Right atrium auricular region (tissue), 2 donors: ENCODE measurements around the gene MAGEA12. TPM values are rescaled to one million over a fixed set of nuclear protein-coding genes. Genes with fewer than 3 reads are reported as not detected.
A peak's percentile ranks its signal among the peaks of the same experiment; 100 is the strongest.
"Not testable (repeated sequence)": the region's sequence is repeated elsewhere in the genome, so short reads cannot be mapped to it uniquely, and the experiment has no call there.

Source experiments
- DNase-seq: peaks from one replicate; pipeline ENCODE4 v3.0.0-alpha.2; 2019; ENCODE audit warnings: low spot score
- H3K27ac ChIP-seq, 2 donors: fragments of 200-600 bp; sonication (generic); 1 replicate in 1 of 2; 2 replicates in 1 of 2; pipeline ENCODE4 v1.5.1; 2016 to 2019
- H3K27me3 ChIP-seq, 2 donors: fragments of 200-600 bp; sonication (generic); one replicate each; pipeline versions ENCODE4 v1.5.1 to v1.6.0; 2017 to 2019
- H3K36me3 ChIP-seq: fragments of 200-600 bp; sonication (generic); one replicate; pipeline ENCODE4 v1.5.1; 2016
- H3K4me1 ChIP-seq, 2 donors: fragments of 200-600 bp; sonication (generic); one replicate each; pipeline versions ENCODE4 v1.5.1 to v1.6.0; 2017 to 2019
- H3K4me3 ChIP-seq, 2 donors: fragments of 200-600 bp; sonication (generic); 1 replicate in 1 of 2; 2 replicates in 1 of 2; pipeline ENCODE4 v1.5.1; 2017 to 2019; ENCODE audit warnings: mild to moderate bottlenecking in 1 of 2, moderate library complexity in 1 of 2
- H3K9me3 ChIP-seq, 2 donors: fragments of 200-600 bp; sonication (generic); one replicate each; pipeline ENCODE4 v1.5.1; 2019
- CTCF ChIP-seq, 2 donors: fragments of 200-600 bp; sonication (generic); IDR thresholded peaks; one replicate each; pipeline ENCODE4 v1.5.1; 2019; ENCODE audit warnings: antibody characterized with exemption in 2 of 2
- total RNA-seq, 2 donors: library from RNA; depleted of rRNA; stranded (reverse); fragments of >200 nt; gene quantifications; one replicate each; pipeline ENCODE4 v1.1.0, GENCODE V29; 2016

Gene MAGEA12
- total RNA-seq, result not detected

GRCh38 chrX:152733261-152733975 lies at the start of gene MAGEA12, which contains the start of gene CSAG1:
Gene MAGEA12 (plus strand): TSS chrX:152733757. CDS start chrX:152736162, 2,405 bp downstream.
Gene CSAG1 (minus strand): TSS chrX:152733721. CDS start chrX:152732460, 1,261 bp downstream.
- H3K9me3 ChIP-seq, result no peaks in the 10 kb centered on the region
- H3K4me3 ChIP-seq, result no peak within 1 kb of the TSS
- H3K27me3 ChIP-seq, result no peaks in the 10 kb centered on the region
- no peak within 1 kb of the TSS for H3K27ac ChIP-seq
- no peaks in the 10 kb centered on the region for H3K4me1 ChIP-seq
- H3K36me3 ChIP-seq, result no peaks in the 10 kb centered on the region
- no peak for TF ChIP-seq CTCF (IDR thresholded peaks at IDR 0.05)
- DNase-seq, result no peak

- H3K36me3 ChIP-seq, DNase-seq, H3K27ac ChIP-seq, H3K27me3 ChIP-seq, H3K9me3 ChIP-seq, H3K4me1 ChIP-seq, H3K4me3 ChIP-seq: not testable (repeated sequence)
These were observed 35.3 kb upstream of the MAGEA12 start, which contains the start of gene MAGEA3 for GRCh38 chrX:152697952-152698931. Gene MAGEA3 (plus strand): TSS chrX:152698794. CDS start chrX:152700833, 2,039 bp downstream.

- H3K27ac ChIP-seq, H3K4me1 ChIP-seq, H3K36me3 ChIP-seq, H3K9me3 ChIP-seq, H3K27me3 ChIP-seq, H3K4me3 ChIP-seq: not testable (repeated sequence)
- DNase-seq, result peak; percentile 54
These were observed 33.2 kb upstream of the MAGEA12 start for GRCh38 chrX:152700390-152700789.

GRCh38 chrX:152706500-152706899 lies 27.1 kb upstream of the MAGEA12 start:
- not testable (repeated sequence) for H3K27me3 ChIP-seq, DNase-seq, H3K27ac ChIP-seq, H3K4me1 ChIP-seq, H3K9me3 ChIP-seq, H3K36me3 ChIP-seq, H3K4me3 ChIP-seq

GRCh38 chrX:152709173-152709572 lies 24.4 kb upstream of the MAGEA12 start, which contains the start of gene CSAG2:
Gene CSAG2 (minus strand): TSS chrX:152709273. CDS start chrX:152709112, 161 bp downstream.
- not testable (repeated sequence) for H3K4me1 ChIP-seq, H3K27me3 ChIP-seq, H3K27ac ChIP-seq, H3K9me3 ChIP-seq, H3K4me3 ChIP-seq, DNase-seq, H3K36me3 ChIP-seq

- H3K27ac ChIP-seq, H3K4me3 ChIP-seq: not testable (repeated sequence)
These were observed 20.4 kb upstream of the MAGEA12 start for GRCh38 chrX:152713195-152713594.

GRCh38 chrX:152713815-152714787 lies 19.5 kb upstream of the MAGEA12 start, which contains the start of gene MAGEA2B:
Gene MAGEA2B (plus strand): TSS chrX:152714628. CDS start chrX:152717107, 2,479 bp downstream.
- H3K36me3 ChIP-seq, H3K4me1 ChIP-seq, H3K4me3 ChIP-seq, H3K27ac ChIP-seq, H3K27me3 ChIP-seq, DNase-seq, H3K9me3 ChIP-seq: not testable (repeated sequence)

More at GRCh38 chrX:152713195-152713594, 20.4 kb upstream of the MAGEA12 start:
- H3K9me3 ChIP-seq, H3K4me1 ChIP-seq, DNase-seq, H3K36me3 ChIP-seq, H3K27me3 ChIP-seq: not testable (repeated sequence)

GRCh38 chrX:152725409-152725808 lies 8.1 kb upstream of the MAGEA12 start:
- no peak overlapping the region for H3K27ac ChIP-seq
- H3K9me3 ChIP-seq, result no peaks in the 10 kb centered on the region
- no peaks in the 10 kb centered on the region for H3K27me3 ChIP-seq
- no peaks in the 10 kb centered on the region for H3K4me1 ChIP-seq
- peak; percentile 49 for DNase-seq
- H3K36me3 ChIP-seq, result no peaks in the 10 kb centered on the region
- TF ChIP-seq CTCF (IDR thresholded peaks at IDR 0.05), result no peak
- no peak overlapping the region for H3K4me3 ChIP-seq

- H3K4me3 ChIP-seq, H3K9me3 ChIP-seq, H3K4me1 ChIP-seq, H3K36me3 ChIP-seq, H3K27ac ChIP-seq, DNase-seq, H3K27me3 ChIP-seq: not testable (repeated sequence)
These were observed 744 bp downstream of the MAGEA12 start for GRCh38 chrX:152734143-152734858.
